OCI-LY3 (cell line): Measurements from ENCODE around the gene SLC12A7.

ENCODE experiments used
- H2AFZ ChIP-seq: fragments of 200-600, 300-600 bp; shearing (Covaris generic); 2 replicates; pipeline ENCODE4 v1.6.0; 2014; ENCODE audit warnings: antibody characterized with exemption, low read depth, low read length
- H3K27ac ChIP-seq: fragments of 200-600, 300-600 bp; sonication (generic); 2 replicates; pipeline ENCODE4 v1.5.1; 2014; ENCODE audit warnings: mild to moderate bottlenecking, low read length, moderate library complexity, mixed read lengths
- H3K27me3 ChIP-seq: fragments of 200-600, 300-600 bp; sonication (generic); 2 replicates; pipeline ENCODE4 v1.6.1; 2014; ENCODE audit warnings: low read depth, low read length, mixed read lengths
- H3K36me3 ChIP-seq: fragments of 200-600, 300-600 bp; sonication (generic); replicated peaks from 2 replicates; pipeline ENCODE3; 2014; ENCODE audit warnings: low read depth, low read length, mixed read lengths
- H3K4me1 ChIP-seq: fragments of 300-600, 200-600 bp; sonication (generic); 2 replicates; pipeline ENCODE4 v1.6.1; 2014; ENCODE audit warnings: low read length, mixed read lengths
- H3K4me2 ChIP-seq: fragments of 200-600, 300-600 bp; sonication (generic); 2 replicates; pipeline ENCODE4 v1.6.1; 2014; ENCODE audit warnings: low read length, mixed read lengths
- H3K4me3 ChIP-seq: fragments of 300-600, 200-600 bp; sonication (generic); 2 replicates; pipeline ENCODE4 v1.5.1; 2014; ENCODE audit warnings: antibody characterized with exemption, mild to moderate bottlenecking, low read length, moderate library complexity
- H3K79me2 ChIP-seq: fragments of 300-600, 200-600 bp; shearing (Covaris generic); 2 replicates; pipeline ENCODE4 v1.6.1; 2014; ENCODE audit warnings: mild to moderate bottlenecking, low read length, mixed read lengths
- H3K9ac ChIP-seq: fragments of 300-600, 200-600 bp; shearing (Covaris generic); 2 replicates; pipeline ENCODE4 v1.6.0; 2014; ENCODE audit warnings: mild to moderate bottlenecking, low read length, moderate library complexity
- H3K9me3 ChIP-seq: fragments of 200-600, 300-600 bp; shearing (Covaris generic); 2 replicates; pipeline ENCODE4 v1.6.1; 2014; ENCODE audit warnings: low read length, mixed read lengths; ENCODE audit not compliant: insufficient read depth
- H4K20me1 ChIP-seq: fragments of 200-600, 300-600 bp; sonication (generic); 2 replicates; pipeline ENCODE4 v1.6.1; 2016; ENCODE audit warnings: low read length, mixed read lengths; ENCODE audit not compliant: insufficient read depth
- EZH2phosphoT487 ChIP-seq: fragments of 200-600 bp; shearing (Covaris generic); IDR thresholded peaks from 2 replicates; pipeline ENCODE4 v1.6.1; 2018; ENCODE audit warnings: antibody characterized with exemption, mixed run types, low read depth
- TF ChIP-seq, protein P1 (sequence below): fragments of 200-600, 300-600 bp; sonication (generic); IDR thresholded peaks from 2 replicates; pipeline ENCODE4 v1.5.1; 2014; ENCODE audit warnings: antibody characterized with exemption, low read length, low read depth

Gene SLC12A7

GRCh38 chr5:1104327-1105006, 7.4 kb downstream of the SLC12A7 start:
- H4K20me1 ChIP-seq: peaks cover 69% of the 10 kb centered on the region
- peaks cover 59% of the 10 kb centered on the region for H3K79me2 ChIP-seq
- H3K27me3 ChIP-seq: no peaks in the 10 kb centered on the region
- H3K4me1 ChIP-seq: peaks cover 25% of the 10 kb centered on the region
- H3K36me3 ChIP-seq: no peaks in the 10 kb centered on the region
- no peaks in the 10 kb centered on the region for H3K9me3 ChIP-seq
- H2AFZ ChIP-seq: no peak overlapping the region
- peak overlapping the region; percentile 62; the same call in 1 of the 2 replicates for H3K4me3 ChIP-seq
- peak overlapping the region; percentile 82 for H3K4me2 ChIP-seq
- no peak for TF ChIP-seq EZH2phosphoT487
- TF ChIP-seq, protein P1, sequence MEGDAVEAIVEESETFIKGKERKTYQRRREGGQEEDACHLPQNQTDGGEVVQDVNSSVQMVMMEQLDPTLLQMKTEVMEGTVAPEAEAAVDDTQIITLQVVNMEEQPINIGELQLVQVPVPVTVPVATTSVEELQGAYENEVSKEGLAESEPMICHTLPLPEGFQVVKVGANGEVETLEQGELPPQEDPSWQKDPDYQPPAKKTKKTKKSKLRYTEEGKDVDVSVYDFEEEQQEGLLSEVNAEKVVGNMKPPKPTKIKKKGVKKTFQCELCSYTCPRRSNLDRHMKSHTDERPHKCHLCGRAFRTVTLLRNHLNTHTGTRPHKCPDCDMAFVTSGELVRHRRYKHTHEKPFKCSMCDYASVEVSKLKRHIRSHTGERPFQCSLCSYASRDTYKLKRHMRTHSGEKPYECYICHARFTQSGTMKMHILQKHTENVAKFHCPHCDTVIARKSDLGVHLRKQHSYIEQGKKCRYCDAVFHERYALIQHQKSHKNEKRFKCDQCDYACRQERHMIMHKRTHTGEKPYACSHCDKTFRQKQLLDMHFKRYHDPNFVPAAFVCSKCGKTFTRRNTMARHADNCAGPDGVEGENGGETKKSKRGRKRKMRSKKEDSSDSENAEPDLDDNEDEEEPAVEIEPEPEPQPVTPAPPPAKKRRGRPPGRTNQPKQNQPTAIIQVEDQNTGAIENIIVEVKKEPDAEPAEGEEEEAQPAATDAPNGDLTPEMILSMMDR: no peak
- no peak overlapping the region for H3K9ac ChIP-seq
- no peak overlapping the region for H3K27ac ChIP-seq

- no peak overlapping the region for H3K27ac ChIP-seq
- no peak overlapping the region for H3K4me2 ChIP-seq
- H3K79me2 ChIP-seq: peaks cover 51% of the 10 kb centered on the region
- H3K27me3 ChIP-seq: no peaks in the 10 kb centered on the region
- no peak overlapping the region for H2AFZ ChIP-seq
- TF ChIP-seq, protein P1: no peak
- TF ChIP-seq EZH2phosphoT487: no peak
- H3K9ac ChIP-seq: no peak overlapping the region
- H3K4me3 ChIP-seq: no peak overlapping the region
- H4K20me1 ChIP-seq: peaks cover 70% of the 10 kb centered on the region
- H3K4me1 ChIP-seq: peaks cover 28% of the 10 kb centered on the region
- H3K36me3 ChIP-seq: no peaks in the 10 kb centered on the region
- H3K9me3 ChIP-seq: no peaks in the 10 kb centered on the region
Observed at GRCh38 chr5:1103505-1104326, 8.1 kb downstream of the SLC12A7 start.

GRCh38 chr5:1103093-1103492, 8.8 kb downstream of the SLC12A7 start:
- H3K4me3 ChIP-seq: no peak overlapping the region
- H3K4me2 ChIP-seq: no peak overlapping the region
- H4K20me1 ChIP-seq: peaks cover 68% of the 10 kb centered on the region

More at GRCh38 chr5:1103093-1103492, 8.8 kb downstream of the SLC12A7 start:
- no peak overlapping the region for H2AFZ ChIP-seq
- no peak overlapping the region for H3K27ac ChIP-seq
- H3K27me3 ChIP-seq: no peaks in the 10 kb centered on the region
- no peaks in the 10 kb centered on the region for H3K36me3 ChIP-seq
- TF ChIP-seq EZH2phosphoT487: no peak
- TF ChIP-seq, protein P1: no peak
- H3K9me3 ChIP-seq: no peaks in the 10 kb centered on the region
- no peak overlapping the region for H3K9ac ChIP-seq
- H3K4me1 ChIP-seq: peaks cover 29% of the 10 kb centered on the region
- H3K79me2 ChIP-seq: peaks cover 45% of the 10 kb centered on the region
